ENCODE data around the gene SEPTIN2. TPM values are rescaled to one million over a fixed set of nuclear protein-coding genes. Genes with fewer than 3 reads are reported as not detected.

The SEPTIN2 gene
- total and polyA plus RNA-seq, 10 of the 15 experiments (the other 5 are each of a cell fraction or from before 2014, with no cell fraction given), result 169 to 474 (median 269) TPM

GRCh38 chr2:241344925-241345651 is 29.4 kb downstream of the SEPTIN2 start:
- BruUV-seq (replicated peaks), result no TSS peak
- SMC1A ChIA-PET (ENCODE audit: uncharacterized antibody, unreplicated experiment), result interaction anchor here (0.6 to 2.0 kb wide), 4 partner anchors 10 to 46 kb away, joined by 3 to 12 read pairs (median 3); no protein-coding TSS in a partner anchor
- CTCF ChIA-PET, result interaction anchor here (0.6 to 1.0 kb wide), 3 partner anchors 9 to 235 kb away, joined by 3 to 4 read pairs (median 3); no protein-coding TSS in a partner anchor

More at GRCh38 chr2:241344925-241345651, 29.4 kb downstream of the SEPTIN2 start:
- Histone ChIP-seq H3K79me2 (ENCODE audit: control insufficient read depth, insufficient read depth, low read length) (no peaks in the 10 kb centered on the region; the same call in 1 of the 2 replicates), H3K9ac (ENCODE audit: control insufficient read depth, insufficient read depth, low read length) (no peak overlapping the region), H3K9me3 (replicated peaks; ENCODE audit: control insufficient read depth, insufficient read depth, low read length) (no peaks in the 10 kb centered on the region), H3K4me3 (no peak overlapping the region), H3K36me3 (ENCODE audit: control insufficient read depth in 2 of 2, insufficient read depth in 2 of 2, low read length in 1 of 2) (peaks cover 20 to 57% of the 10 kb centered on the region in 2 experiments), H2AFZ (ENCODE audit: control insufficient read depth, low read depth, low read length) (no peak overlapping the region), H3K4me1 (ENCODE audit: control insufficient read depth, insufficient read depth, low read length) (no peaks in the 10 kb centered on the region), H3K27me3 (replicated peaks in 1 of 2; ENCODE audit: control insufficient read depth in 2 of 2, insufficient read depth in 2 of 2, low read length in 1 of 2) (no peaks in the 10 kb centered on the region), H3K27ac (ENCODE audit: control insufficient read depth, insufficient read depth) (no peak overlapping the region), H4K20me1 (ENCODE audit: control insufficient read depth, insufficient read depth) (peaks cover 2% of the 10 kb centered on the region; the same call in 1 of the 2 replicates), H3K4me2 (ENCODE audit: control insufficient read depth, insufficient read depth) (no peak overlapping the region)
- ATAC-seq (no peak), FAIRE-seq (no peak), DNase-seq (ENCODE audit: low read depth, low spot score) (no peak)
- in situ Hi-C loops (cut with MboI), result no loop called here
- ChIA-PET RAD21 (ENCODE audit: unreplicated experiment) (no interaction called here), POLR2A (no interaction called here)
- 95% methylated on average over 9 of the region's 9 CpGs for WGBS (ENCODE audit: insufficient coverage, insufficient replicate concordance, low lambda C conversion rate, missing lambda C conversion rate)
- intact Hi-C loops (cut with micrococcal nuclease; ENCODE audit: unreplicated experiment), result no loop called here
- no peak for TF ChIP-seq E2F8 (IDR thresholded peaks at IDR 0.05; ENCODE audit: low read depth, partially characterized antibody)
- no peak for TF ChIP-seq SMC3 (IDR thresholded peaks at IDR 0.05; ENCODE audit: borderline replicate concordance, low read length)
- no peak for TF ChIP-seq CTCF (IDR thresholded peaks at IDR 0.05 in 2 of 3, conservative IDR thresholded peaks at IDR 0.05 in 1 of 3; ENCODE audit: control insufficient read depth in 2 of 3, extremely low read depth in 1 of 3, insufficient read depth in 1 of 3, low read depth in 3 of 3, low read length in 3 of 3)
- peak; percentile 7 for TF ChIP-seq PBX3 (IDR thresholded peaks at IDR 0.05; ENCODE audit: insufficient replicate concordance, low read depth, low read length)
- no peak for TF ChIP-seq IKZF1 (conservative IDR thresholded peaks at IDR 0.05)

Data from GM12878 (cell line).